Stimulated activated CD8-positive, alpha-beta memory T cell treated with anti-CD3 and anti-CD28 coated beads, Interleukin-12 subunit alpha, Interleukin-12 subunit beta, amount 100 ng/mL, for 24 hours (primary cell): ENCODE results near the gene LDLRAD3.

ENCODE experiments used
- DNase-seq: peaks from one replicate; pipeline ENCODE4 v3.0.0-alpha.2; 2020; ENCODE audit errors: extremely low read depth

The LDLRAD3 gene

GRCh38 chr11:36212564-36213392, 268.9 kb downstream of the LDLRAD3 start:
- DNase-seq: no peak

GRCh38 chr11:36213393-36213840, 269.6 kb downstream of the LDLRAD3 start:
- DNase-seq: no peak

- DNase-seq: no peak
Observed at GRCh38 chr11:36214480-36214879, 270.6 kb downstream of the LDLRAD3 start.

- no peak for DNase-seq
Observed at GRCh38 chr11:36214976-36215692, 271.3 kb downstream of the LDLRAD3 start.

GRCh38 chr11:36215693-36216060, 271.8 kb downstream of the LDLRAD3 start:
- DNase-seq: no peak

- DNase-seq: no peak
Observed at GRCh38 chr11:36216061-36216615, 272.3 kb downstream of the LDLRAD3 start.

- no peak for DNase-seq
Observed at GRCh38 chr11:36218283-36218921, 274.5 kb downstream of the LDLRAD3 start.

GRCh38 chr11:36219996-36220395, 276.1 kb downstream of the LDLRAD3 start:
- no peak for DNase-seq

GRCh38 chr11:36222831-36223635, 279.2 kb downstream of the LDLRAD3 start:
- DNase-seq: no peak

GRCh38 chr11:36224209-36224882, 280.5 kb downstream of the LDLRAD3 start:
- no peak for DNase-seq

GRCh38 chr11:36227044-36227443, 283.2 kb downstream of the LDLRAD3 start:
- no peak for DNase-seq

- no peak for DNase-seq
Observed at GRCh38 chr11:36228689-36229088, 284.8 kb downstream of the LDLRAD3 start.

GRCh38 chr11:36229091-36229705, 285.3 kb downstream of the LDLRAD3 start:
- DNase-seq: no peak

- DNase-seq: no peak
Observed at GRCh38 chr11:36230779-36231699, 287.2 kb downstream of the LDLRAD3 start.

GRCh38 chr11:36233204-36233603, 289.3 kb downstream of the LDLRAD3 start:
- no peak for DNase-seq

- DNase-seq: no peak
Observed at GRCh38 chr11:36234825-36235224, 291.0 kb downstream of the LDLRAD3 start.

- no peak for DNase-seq
Observed at GRCh38 chr11:36235750-36236149, 291.9 kb downstream of the LDLRAD3 start.

GRCh38 chr11:36237391-36237790, 293.5 kb downstream of the LDLRAD3 start:
- no peak for DNase-seq

- no peak for DNase-seq
Observed at GRCh38 chr11:36238036-36238631, 294.3 kb downstream of the LDLRAD3 start.
